GM23248 (cell line): Measurements from ENCODE around the gene DRAM1. TPM values are rescaled to one million over a fixed set of nuclear protein-coding genes. Genes with fewer than 3 reads are reported as not detected.

Source experiments
- DNase-seq: peaks from one replicate; pipeline ENCODE4 v3.0.0-alpha.2; 2015
- H2AFZ ChIP-seq: fragments of 200-600 bp; sonication (generic); 2 replicates; pipeline ENCODE4 v1.6.1; 2016; ENCODE audit warnings: antibody characterized with exemption
- H3F3A ChIP-seq: fragments of 200-600 bp; sonication (generic); 2 replicates; pipeline ENCODE4 v1.6.1; 2016; ENCODE audit warnings: mild to moderate bottlenecking, antibody characterized with exemption, mixed run types; ENCODE audit not compliant: insufficient read depth
- H3K27ac ChIP-seq: fragments of 200-600 bp; sonication (generic); 2 replicates; pipeline ENCODE4 v1.5.1; 2016; ENCODE audit warnings: mild to moderate bottlenecking
- H3K27me3 ChIP-seq: fragments of 200-600 bp; sonication (generic); replicated peaks from 2 replicates; pipeline ENCODE4 v1.6.1; 2016; ENCODE audit warnings: mild to moderate bottlenecking; ENCODE audit not compliant: insufficient read depth
- H3K36me3 ChIP-seq: fragments of 200-600 bp; sonication (generic); 2 replicates; pipeline ENCODE4 v1.6.1; 2016; ENCODE audit warnings: low read depth, mild to moderate bottlenecking
- H3K4me1 ChIP-seq: fragments of 200-600 bp; sonication (generic); 2 replicates; pipeline ENCODE4 v1.6.1; 2016; ENCODE audit warnings: mild to moderate bottlenecking; ENCODE audit not compliant: insufficient read depth
- H3K4me2 ChIP-seq: fragments of 200-600 bp; sonication (generic); one replicate; pipeline ENCODE4 v1.6.1; 2016; ENCODE audit warnings: mild to moderate bottlenecking; ENCODE audit not compliant: unreplicated experiment
- H3K4me3 ChIP-seq: fragments of 200-600 bp; sonication (generic); 2 replicates; pipeline ENCODE4 v1.5.1; 2016; ENCODE audit warnings: mild to moderate bottlenecking
- H3K79me2 ChIP-seq: fragments of 200-600 bp; sonication (generic); 2 replicates; pipeline ENCODE4 v1.6.1; 2016; ENCODE audit warnings: mild to moderate bottlenecking; ENCODE audit not compliant: insufficient read depth
- H3K9ac ChIP-seq: fragments of 200-600 bp; sonication (generic); 2 replicates; pipeline ENCODE4 v1.6.1; 2016; ENCODE audit warnings: mild to moderate bottlenecking
- H3K9me2 ChIP-seq: fragments of 200-600 bp; sonication (generic); 2 replicates; pipeline ENCODE4 v1.6.1; 2016; ENCODE audit warnings: mixed run types, mild to moderate bottlenecking, moderate library complexity; ENCODE audit not compliant: insufficient read depth
- H3K9me3 ChIP-seq: fragments of 200-600 bp; sonication (generic); one replicate; pipeline ENCODE4 v1.6.1; 2017; ENCODE audit warnings: low read depth
- H4K20me1 ChIP-seq: fragments of 200-600 bp; sonication (generic); 2 replicates; pipeline ENCODE4 v1.6.0; 2016; ENCODE audit not compliant: insufficient read depth
- EZH2 ChIP-seq: fragments of 200-600 bp; sonication (generic); IDR thresholded peaks from 2 replicates; pipeline ENCODE4 v1.6.1; 2018; ENCODE audit warnings: antibody characterized with exemption, mild to moderate bottlenecking; ENCODE audit not compliant: insufficient read depth, poor library complexity, severe bottlenecking
- EZH2phosphoT487 ChIP-seq: fragments of 200-600 bp; sonication (generic); IDR thresholded peaks from 2 replicates; pipeline ENCODE4 v1.6.1; 2018; ENCODE audit warnings: antibody characterized with exemption, moderate library complexity, mild to moderate bottlenecking, low read depth; ENCODE audit not compliant: insufficient read depth
- WGBS, 2 experiments: methylation state at CpG; one replicate each; pipeline ENCODE4 v1.1.6; 2015 to 2017; ENCODE audit warnings: low lambda C conversion rate in 2 of 2, low coverage in 1 of 2; ENCODE audit errors: missing lambda C conversion rate in 2 of 2; 5-methylcytosine and 5-hydroxymethylcytosine counted together
- in situ Hi-C: fragments of 300-500 bp; cut with MboI; formaldehyde crosslinking; loops from 2 replicates; pipeline ENCODE4 v1.15.0; 2020
- polyA plus RNA-seq: library from polyadenylated mRNA; unstranded; fragments of >200 nt; fragmentation: Nextera tagmentation; extraction: Ambion mirVana; gene quantifications from 2 replicates; pipeline ENCODE4 v1.2.1, GENCODE V29; 2016
- total RNA-seq: library from RNA; depleted of rRNA; stranded (reverse); fragments of >200 nt; shearing (Covaris generic); gene quantifications from 2 replicates; pipeline ENCODE4 v1.2.3, GENCODE V29; 2014

DRAM1 gene
- total and polyA plus RNA-seq, 2 experiments from 2014 or later: 86.8 to 99.2 TPM

GRCh38 chr12:101839324-101840283, 37.8 kb upstream of the DRAM1 start:
- Histone ChIP-seq H3K4me3 (no peak overlapping the region), H3K9ac (no peak overlapping the region), H3K4me1 (no peaks in the 10 kb centered on the region), H3K9me3 (no peaks in the 10 kb centered on the region), H3K79me2 (no peaks in the 10 kb centered on the region), H2AFZ (peak overlapping the region; percentile 32; the same call in 1 of the 2 replicates), H3K27me3 (no peaks in the 10 kb centered on the region), H3K36me3 (no peaks in the 10 kb centered on the region), H3K9me2 (no peaks in the 10 kb centered on the region), H3K4me2 (no peak overlapping the region), H4K20me1 (no peaks in the 10 kb centered on the region), H3F3A (no peaks in the 10 kb centered on the region), H3K27ac (no peak overlapping the region)
- in situ Hi-C loops: no loop called here
- TF ChIP-seq EZH2phosphoT487 (no peak), EZH2 (no peak)
- 31 to 34% methylated on average over 6 of the region's 6 CpGs for WGBS, 2 experiments
- DNase-seq: peak; percentile 64

- Histone ChIP-seq H3K9me3 (no peaks in the 10 kb centered on the region), H3K4me2 (no peak overlapping the region), H3K9me2 (no peaks in the 10 kb centered on the region), H3K4me1 (no peaks in the 10 kb centered on the region), H3K9ac (no peak overlapping the region), H3K27me3 (no peaks in the 10 kb centered on the region), H3K79me2 (no peaks in the 10 kb centered on the region), H4K20me1 (no peaks in the 10 kb centered on the region), H3K27ac (no peak overlapping the region), H3K4me3 (no peak overlapping the region), H3F3A (no peaks in the 10 kb centered on the region), H3K36me3 (no peaks in the 10 kb centered on the region), H2AFZ (no peak overlapping the region)
- in situ Hi-C loops: no loop called here
- TF ChIP-seq EZH2: no peak
- no peak for TF ChIP-seq EZH2phosphoT487
- WGBS, 2 experiments: 86 to 97% methylated on average over 4 of the region's 4 CpGs
- DNase-seq: no peak
These were observed 36.3 kb upstream of the DRAM1 start for GRCh38 chr12:101841069-101841468.

- Histone ChIP-seq H3K27ac (no peak overlapping the region), H3K36me3 (no peaks in the 10 kb centered on the region), H2AFZ (no peak overlapping the region), H3K9me2 (no peaks in the 10 kb centered on the region), H3K27me3 (no peaks in the 10 kb centered on the region), H3F3A (no peaks in the 10 kb centered on the region), H3K79me2 (no peaks in the 10 kb centered on the region), H3K9ac (no peak overlapping the region), H3K9me3 (no peaks in the 10 kb centered on the region), H3K4me1 (no peaks in the 10 kb centered on the region), H4K20me1 (no peaks in the 10 kb centered on the region), H3K4me3 (no peak overlapping the region), H3K4me2 (no peak overlapping the region)
- in situ Hi-C loops: no loop called here
- no peak for TF ChIP-seq EZH2phosphoT487
- no peak for TF ChIP-seq EZH2
- 76 to 78% methylated on average over 5 of the region's 5 CpGs for WGBS, 2 experiments
- DNase-seq: no peak
These were observed 32.2 kb upstream of the DRAM1 start for GRCh38 chr12:101845137-101845711.

- Histone ChIP-seq H3K36me3 (no peaks in the 10 kb centered on the region), H3K27ac (no peak overlapping the region), H3K79me2 (no peaks in the 10 kb centered on the region), H3K4me3 (no peak overlapping the region), H3K4me2 (no peak overlapping the region), H3K27me3 (no peaks in the 10 kb centered on the region), H2AFZ (no peak overlapping the region), H3F3A (peaks cover 6% of the 10 kb centered on the region; the same call in 1 of the 2 replicates), H4K20me1 (no peaks in the 10 kb centered on the region), H3K9me3 (no peaks in the 10 kb centered on the region), H3K9ac (no peak overlapping the region), H3K4me1 (no peaks in the 10 kb centered on the region; the same call in 1 of the 2 replicates), H3K9me2 (no peaks in the 10 kb centered on the region)
- in situ Hi-C loops: no loop called here
- no peak for TF ChIP-seq EZH2phosphoT487
- no peak for TF ChIP-seq EZH2
- WGBS, 2 experiments: 85% methylated on average over 5 of the region's 5 CpGs
- no peak for DNase-seq
These were observed 30.1 kb upstream of the DRAM1 start for GRCh38 chr12:101847325-101847724.
